Urothelium cell line (cell line): Measurements from ENCODE around the gene ZNRF3.

Experiments used
- DNase-seq: peaks from one replicate; pipeline ENCODE4 v3.0.0; 2011; ENCODE audit warnings: low spot score, mixed read lengths
- FAIRE-seq: peaks from 2 replicates; lab custom pipeline; 2011; peaks lifted over from hg19 to GRCh38; lab: Jason Lieb, UNC

Gene ZNRF3

GRCh38 chr22:29054251-29054767 is 170.9 kb downstream of the ZNRF3 start:
- FAIRE-seq (peak; percentile 30), DNase-seq (no peak)

- FAIRE-seq (no peak), DNase-seq (no peak)
Observed at GRCh38 chr22:29055192-29055830, 171.9 kb downstream of the ZNRF3 start.

- FAIRE-seq = no peak
Observed at GRCh38 chr22:29056472-29056871, 173.1 kb downstream of the ZNRF3 start.

GRCh38 chr22:29060251-29060869 is 177.0 kb downstream of the ZNRF3 start:
- DNase-seq (no peak), FAIRE-seq (no peak)

More at GRCh38 chr22:29056472-29056871, 173.1 kb downstream of the ZNRF3 start:
- no peak for DNase-seq

- DNase-seq (no peak), FAIRE-seq (no peak)
Observed at GRCh38 chr22:29060931-29061330, 177.6 kb downstream of the ZNRF3 start.

- FAIRE-seq (no peak), DNase-seq (no peak)
Observed at GRCh38 chr22:29061773-29062172, 178.4 kb downstream of the ZNRF3 start, which contains the start of gene C22orf31. Gene C22orf31 (minus strand): TSS chr22:29061831. CDS start chr22:29061792, 39 bp downstream.

GRCh38 chr22:29062286-29062821 is 179.0 kb downstream of the ZNRF3 start:
- DNase-seq (no peak), FAIRE-seq (no peak)

- no peak for FAIRE-seq
Observed at GRCh38 chr22:29065468-29066190, 182.3 kb downstream of the ZNRF3 start.

GRCh38 chr22:29069463-29069862 is 186.1 kb downstream of the ZNRF3 start:
- FAIRE-seq (peak; percentile 30), DNase-seq (no peak)

More at GRCh38 chr22:29065468-29066190, 182.3 kb downstream of the ZNRF3 start:
- no peak for DNase-seq

- no peak for FAIRE-seq
- DNase-seq = no peak
Observed at GRCh38 chr22:29070490-29070889, 187.1 kb downstream of the ZNRF3 start.

GRCh38 chr22:29071261-29072045 is 188.1 kb downstream of the ZNRF3 start:
- DNase-seq (no peak), FAIRE-seq (no peak)

GRCh38 chr22:29072193-29072978 is 189.0 kb downstream of the ZNRF3 start:
- DNase-seq (peak; percentile 98), FAIRE-seq (peak; percentile 92)

GRCh38 chr22:29072979-29073617 is 189.7 kb downstream of the ZNRF3 start, which contains the start of gene KREMEN1:
Gene KREMEN1 (plus strand): TSS chr22:29073035. CDS start chr22:29073131, 96 bp downstream.
- DNase-seq (no peak), FAIRE-seq (no peak)

- FAIRE-seq = no peak
Observed at GRCh38 chr22:29073618-29074275, 190.4 kb downstream of the ZNRF3 start.

GRCh38 chr22:29074276-29074772 is 191.0 kb downstream of the ZNRF3 start:
- FAIRE-seq (no peak), DNase-seq (no peak)

More at GRCh38 chr22:29073618-29074275, 190.4 kb downstream of the ZNRF3 start:
- DNase-seq = no peak

GRCh38 chr22:29078036-29078868 is 194.9 kb downstream of the ZNRF3 start:
- FAIRE-seq (no peak), DNase-seq (no peak)

- FAIRE-seq = no peak
- DNase-seq = no peak
Observed at GRCh38 chr22:29078869-29079207, 195.5 kb downstream of the ZNRF3 start.
